ENCODE measurements around the gene WASHC4. TPM values are rescaled to one million over a fixed set of nuclear protein-coding genes. Genes with fewer than 3 reads are reported as not detected.
A peak's percentile ranks its signal among the peaks of the same experiment; 100 is the strongest.

Gene WASHC4
- polyA plus RNA-seq (2013): 30.2 and 30.4 TPM in 2 replicates

DNA sequence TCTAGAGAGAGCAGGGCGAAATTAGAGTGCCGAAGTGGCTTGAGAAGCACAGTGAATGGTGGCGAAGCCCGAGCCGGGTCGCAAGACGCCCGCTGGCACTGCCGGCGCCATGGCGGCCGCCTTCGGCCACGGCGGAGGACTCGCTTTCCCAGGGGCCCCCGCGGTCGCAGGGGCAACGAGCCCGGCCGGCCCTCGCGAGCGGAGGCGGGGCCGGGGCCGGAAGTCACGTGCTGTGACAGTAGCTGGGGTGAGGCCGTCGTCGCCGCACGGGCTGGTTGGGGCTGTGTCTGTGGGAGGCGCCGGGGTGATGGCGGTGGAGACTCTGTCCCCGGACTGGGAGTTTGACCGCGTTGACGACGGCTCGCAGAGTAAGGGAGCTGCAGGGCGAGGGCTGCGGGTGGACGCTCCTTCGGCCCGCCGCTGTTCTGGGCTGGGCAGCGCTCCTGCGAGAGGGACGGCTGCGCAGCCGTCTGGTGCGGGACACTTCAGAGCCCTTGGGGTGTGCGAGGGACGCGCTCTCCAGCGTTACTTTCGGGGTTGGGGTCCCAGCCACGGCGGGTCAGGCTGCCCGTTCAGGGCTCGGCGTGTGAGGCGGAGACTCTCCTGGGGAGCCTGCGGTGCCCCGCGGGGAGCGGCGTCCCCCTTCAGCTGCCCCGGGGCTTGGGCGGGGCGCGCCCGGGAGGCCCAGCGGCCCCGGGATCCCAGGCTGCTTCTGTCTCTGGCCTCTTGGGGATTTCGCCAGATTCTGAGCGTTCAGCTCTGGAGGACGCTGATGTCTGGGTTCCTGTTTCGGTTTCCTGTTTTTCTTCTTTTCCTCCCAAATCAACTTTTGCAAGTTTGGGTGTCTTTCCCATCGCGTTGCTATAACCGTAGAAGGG lies at the start of gene WASHC4:
TSS of gene WASHC4 (plus strand) at position 238 of the 878 bp plus-strand sequence. CDS start at position 308, 70 bp downstream.
- H3K79me2 ChIP-seq (ENCODE audit: control insufficient read depth, insufficient read depth, low read length, poor library complexity): peaks cover 10% of the 10 kb centered on the region
- peak within 1 kb of the TSS; percentile 37 for H2BK5ac ChIP-seq (ENCODE audit: low read depth, low read length, poor library complexity)
- H3K27me3 ChIP-seq (ENCODE audit: insufficient read depth, low read length): no peaks in the 10 kb centered on the region
- no peaks in the 10 kb centered on the region for H3K9me3 ChIP-seq (ENCODE audit: insufficient read depth, low read depth, low read length)
- WGBS (ENCODE audit: extremely low coverage, insufficient coverage, insufficient read length): no CpG with 5 or more reads among the region's 85 CpGs
- H3K14ac ChIP-seq (ENCODE audit: low read length): peak within 1 kb of the TSS; percentile 89
- H2AFZ ChIP-seq (ENCODE audit: insufficient read depth, low read length, poor library complexity): peak within 1 kb of the TSS; percentile 81
- H2BK120ac ChIP-seq (ENCODE audit: insufficient read depth, low read length, poor library complexity): peak within 1 kb of the TSS; percentile 64
- H4K91ac ChIP-seq (ENCODE audit: low read depth, low read length): peak within 1 kb of the TSS; percentile 67
- H3K9ac ChIP-seq (ENCODE audit: low read length): peak within 1 kb of the TSS; percentile 87
- peak within 1 kb of the TSS; percentile 60 for H3K4me2 ChIP-seq (ENCODE audit: low read length)
- peak within 1 kb of the TSS; percentile 95 for H3K4me3 ChIP-seq (ENCODE audit: low read depth, low read length)
- peak within 1 kb of the TSS; percentile 39 for H4K12ac ChIP-seq (ENCODE audit: low read depth, low read length)
- H3K23ac ChIP-seq (ENCODE audit: low read length): no peak within 1 kb of the TSS
- DNase-seq: peak; percentile 94 to 96
- H2AK5ac ChIP-seq (ENCODE audit: low read length): peak within 1 kb of the TSS; percentile 10
- peaks cover 7% of the 10 kb centered on the region for H3K79me1 ChIP-seq (ENCODE audit: low read length)
- H3K18ac ChIP-seq (ENCODE audit: low read length): peak within 1 kb of the TSS; percentile 70
- H3K4me1 ChIP-seq (ENCODE audit: control insufficient read depth in 1 of 2, insufficient read depth in 2 of 2, low read length in 2 of 2): peaks cover 3 to 5% of the 10 kb centered on the region in 2 experiments
- peak within 1 kb of the TSS; percentile 14 for H2BK12ac ChIP-seq (ENCODE audit: low read length)
- H3K36me3 ChIP-seq (ENCODE audit: control insufficient read depth in 1 of 2, insufficient read depth in 2 of 2, low read length in 2 of 2): no peaks in the 10 kb centered on the region
- H3K4ac ChIP-seq (ENCODE audit: low read depth, low read length): peak within 1 kb of the TSS; percentile 21
- H4K8ac ChIP-seq (ENCODE audit: low read depth, low read length): peak within 1 kb of the TSS; percentile 79
- H3K27ac ChIP-seq (ENCODE audit: low read depth, low read length): peak within 1 kb of the TSS; percentile 96

GRCh38 chr12:105060715-105061378 lies 46.7 kb upstream of the WASHC4 start:
- Histone ChIP-seq H2BK12ac (ENCODE audit: low read length) (no peak overlapping the region), H3K14ac (ENCODE audit: low read length) (no peak overlapping the region), H3K79me2 (ENCODE audit: control insufficient read depth, insufficient read depth, low read length, poor library complexity) (no peaks in the 10 kb centered on the region), H3K4me2 (ENCODE audit: low read length) (no peak overlapping the region), H3K4ac (ENCODE audit: low read depth, low read length) (no peak overlapping the region), H3K4me1 (ENCODE audit: control insufficient read depth in 1 of 2, insufficient read depth in 2 of 2, low read length in 2 of 2) (no peaks in the 10 kb centered on the region), H3K9ac (ENCODE audit: low read length) (no peak overlapping the region), H2BK5ac (ENCODE audit: low read depth, low read length, poor library complexity) (no peak overlapping the region), H3K27me3 (ENCODE audit: insufficient read depth, low read length) (no peaks in the 10 kb centered on the region), H3K79me1 (ENCODE audit: low read length) (no peaks in the 10 kb centered on the region), H4K8ac (ENCODE audit: low read depth, low read length) (no peak overlapping the region), H2AK5ac (ENCODE audit: low read length) (no peak overlapping the region), H2BK120ac (ENCODE audit: insufficient read depth, low read length, poor library complexity) (no peak overlapping the region), H3K18ac (ENCODE audit: low read length) (no peak overlapping the region), H3K36me3 (ENCODE audit: control insufficient read depth in 1 of 2, insufficient read depth in 2 of 2, low read length in 2 of 2) (no peaks in the 10 kb centered on the region), H4K12ac (ENCODE audit: low read depth, low read length) (no peak overlapping the region), H3K9me3 (ENCODE audit: insufficient read depth, low read depth, low read length) (no peaks in the 10 kb centered on the region), H2AFZ (ENCODE audit: insufficient read depth, low read length, poor library complexity) (no peak overlapping the region), H3K27ac (ENCODE audit: low read depth, low read length) (no peak overlapping the region), H3K4me3 (ENCODE audit: low read depth, low read length) (no peak overlapping the region), H3K23ac (ENCODE audit: low read length) (no peak overlapping the region), H4K91ac (ENCODE audit: low read depth, low read length) (no peak overlapping the region)
- peak; percentile 42 to 88 for DNase-seq
- WGBS (ENCODE audit: extremely low coverage, insufficient coverage, insufficient read length): no CpG with 5 or more reads among the region's 11 CpGs

- Histone ChIP-seq H3K23ac (ENCODE audit: low read length) (no peak overlapping the region), H3K4me1 (ENCODE audit: control insufficient read depth in 1 of 2, insufficient read depth in 2 of 2, low read length in 2 of 2) (no peaks in the 10 kb centered on the region), H2AFZ (ENCODE audit: insufficient read depth, low read length, poor library complexity) (no peak overlapping the region), H4K12ac (ENCODE audit: low read depth, low read length) (no peak overlapping the region), H3K9ac (ENCODE audit: low read length) (no peak overlapping the region), H2AK5ac (ENCODE audit: low read length) (no peak overlapping the region), H3K14ac (ENCODE audit: low read length) (no peak overlapping the region), H3K79me2 (ENCODE audit: control insufficient read depth, insufficient read depth, low read length, poor library complexity) (no peaks in the 10 kb centered on the region), H3K4ac (ENCODE audit: low read depth, low read length) (no peak overlapping the region), H3K36me3 (ENCODE audit: control insufficient read depth in 1 of 2, insufficient read depth in 2 of 2, low read length in 2 of 2) (no peaks in the 10 kb centered on the region), H3K4me2 (ENCODE audit: low read length) (no peak overlapping the region), H3K4me3 (ENCODE audit: low read depth, low read length) (no peak overlapping the region), H2BK120ac (ENCODE audit: insufficient read depth, low read length, poor library complexity) (no peak overlapping the region), H3K27ac (ENCODE audit: low read depth, low read length) (no peak overlapping the region), H2BK12ac (ENCODE audit: low read length) (no peak overlapping the region), H3K27me3 (ENCODE audit: insufficient read depth, low read length) (no peaks in the 10 kb centered on the region), H3K18ac (ENCODE audit: low read length) (no peak overlapping the region), H3K79me1 (ENCODE audit: low read length) (no peaks in the 10 kb centered on the region), H2BK5ac (ENCODE audit: low read depth, low read length, poor library complexity) (no peak overlapping the region), H3K9me3 (ENCODE audit: insufficient read depth, low read depth, low read length) (no peaks in the 10 kb centered on the region), H4K91ac (ENCODE audit: low read depth, low read length) (no peak overlapping the region), H4K8ac (ENCODE audit: low read depth, low read length) (no peak overlapping the region)
- no CpG with 5 or more reads among the region's 7 CpGs for WGBS (ENCODE audit: extremely low coverage, insufficient coverage, insufficient read length)
- no peak for DNase-seq
These were observed 42.9 kb upstream of the WASHC4 start for GRCh38 chr12:105064564-105065178.

DNA sequence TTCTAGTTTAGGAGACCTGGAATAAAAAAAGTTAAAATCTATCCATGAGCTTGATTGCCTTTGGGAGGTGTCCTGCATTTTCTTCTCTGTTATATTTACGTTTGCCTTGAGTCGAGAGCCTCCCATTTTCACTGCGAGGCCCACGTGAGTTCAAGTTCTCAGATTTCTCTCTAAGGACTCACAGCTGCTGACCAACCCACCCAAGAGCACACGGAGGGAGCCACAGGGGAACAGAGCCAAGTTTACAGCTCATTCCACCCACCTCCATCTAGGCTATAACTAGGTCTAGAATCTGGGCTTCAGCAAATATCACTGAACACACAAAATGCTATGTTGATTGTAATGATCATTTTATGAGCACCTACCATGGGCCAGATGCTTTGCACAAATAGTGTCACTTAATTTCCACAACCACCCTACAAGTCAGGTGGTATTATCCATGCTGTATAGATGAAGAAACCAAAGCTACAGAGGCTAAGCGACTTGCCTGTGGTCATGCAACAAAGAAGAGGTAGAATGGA lies 40.0 kb upstream of the WASHC4 start:
- no CpG with 5 or more reads among the region's 6 CpGs for WGBS (ENCODE audit: extremely low coverage, insufficient coverage, insufficient read length)
- no peak overlapping the region for H3K18ac ChIP-seq (ENCODE audit: low read length)
- H3K23ac ChIP-seq (ENCODE audit: low read length): no peak overlapping the region

More for the DNA sequence above, 40.0 kb upstream of the WASHC4 start:
- no peak overlapping the region for H3K14ac ChIP-seq (ENCODE audit: low read length)
- no peak overlapping the region for H3K4me3 ChIP-seq (ENCODE audit: low read depth, low read length)
- no peaks in the 10 kb centered on the region for H3K4me1 ChIP-seq (ENCODE audit: control insufficient read depth in 1 of 2, insufficient read depth in 2 of 2, low read length in 2 of 2)
- H2BK120ac ChIP-seq (ENCODE audit: insufficient read depth, low read length, poor library complexity): no peak overlapping the region
- H2AK5ac ChIP-seq (ENCODE audit: low read length): no peak overlapping the region
- no peak overlapping the region for H3K4ac ChIP-seq (ENCODE audit: low read depth, low read length)
- H3K9ac ChIP-seq (ENCODE audit: low read length): no peak overlapping the region
- DNase-seq: no peak
- H3K27ac ChIP-seq (ENCODE audit: low read depth, low read length): no peak overlapping the region
- no peak overlapping the region for H2BK5ac ChIP-seq (ENCODE audit: low read depth, low read length, poor library complexity)
- no peak overlapping the region for H3K4me2 ChIP-seq (ENCODE audit: low read length)
- H3K27me3 ChIP-seq (ENCODE audit: insufficient read depth, low read length): no peaks in the 10 kb centered on the region
- H2BK12ac ChIP-seq (ENCODE audit: low read length): no peak overlapping the region
- H3K36me3 ChIP-seq (ENCODE audit: control insufficient read depth in 1 of 2, insufficient read depth in 2 of 2, low read length in 2 of 2): no peaks in the 10 kb centered on the region
- no peaks in the 10 kb centered on the region for H3K79me1 ChIP-seq (ENCODE audit: low read length)
- no peak overlapping the region for H4K12ac ChIP-seq (ENCODE audit: low read depth, low read length)
- no peak overlapping the region for H4K8ac ChIP-seq (ENCODE audit: low read depth, low read length)
- H3K79me2 ChIP-seq (ENCODE audit: control insufficient read depth, insufficient read depth, low read length, poor library complexity): no peaks in the 10 kb centered on the region
- no peaks in the 10 kb centered on the region for H3K9me3 ChIP-seq (ENCODE audit: insufficient read depth, low read depth, low read length)
- no peak overlapping the region for H4K91ac ChIP-seq (ENCODE audit: low read depth, low read length)
- no peak overlapping the region for H2AFZ ChIP-seq (ENCODE audit: insufficient read depth, low read length, poor library complexity)
